Superior temporal gyrus (tissue), 1 donor: ENCODE data around the gene SPRN.
"Not testable (repeated sequence)": the region's sequence is repeated elsewhere in the genome, so short reads cannot be mapped to it uniquely, and the experiment has no call there.

Experiments
- DNase-seq: peaks from one replicate; pipeline ENCODE4 v3.0.0-alpha.2; 2016; ENCODE audit errors: extremely low spot score

SPRN gene

GRCh38 chr10:133456041-133456951, 31.9 kb upstream of the SPRN start:
- no peak for DNase-seq

- no peak for DNase-seq
Observed at GRCh38 chr10:133455611-133456031, 31.2 kb upstream of the SPRN start.

GRCh38 chr10:133455196-133455595, 30.8 kb upstream of the SPRN start:
- DNase-seq: no peak

- DNase-seq: no peak
Observed at GRCh38 chr10:133454204-133454893, 29.9 kb upstream of the SPRN start.

- DNase-seq: no peak
Observed at GRCh38 chr10:133453516-133454203, 29.2 kb upstream of the SPRN start, which contains the start of gene SCART1. SCART1 (plus strand) TSS chr10:133453945; CDS start chr10:133453998, 53 bp downstream.

- no peak for DNase-seq
Observed at GRCh38 chr10:133452453-133452852, 28.0 kb upstream of the SPRN start.

- DNase-seq: no peak
Observed at GRCh38 chr10:133451346-133451745, 26.9 kb upstream of the SPRN start.

- DNase-seq: no peak
Observed at GRCh38 chr10:133448120-133448519, 23.7 kb upstream of the SPRN start.

GRCh38 chr10:133446979-133447378, 22.6 kb upstream of the SPRN start:
- no peak for DNase-seq

GRCh38 chr10:133445751-133446708, 21.6 kb upstream of the SPRN start:
- DNase-seq: no peak

GRCh38 chr10:133445268-133445732, 20.9 kb upstream of the SPRN start:
- DNase-seq: no peak

GRCh38 chr10:133444342-133445267, 20.2 kb upstream of the SPRN start:
- no peak for DNase-seq

- DNase-seq: no peak
Observed at GRCh38 chr10:133442967-133443924, 18.8 kb upstream of the SPRN start.

GRCh38 chr10:133442191-133442966, 18.0 kb upstream of the SPRN start:
- no peak for DNase-seq

- no peak for DNase-seq
Observed at GRCh38 chr10:133441780-133442179, 17.4 kb upstream of the SPRN start.

- DNase-seq: not testable (repeated sequence)
Observed at GRCh38 chr10:133441356-133441755, 16.9 kb upstream of the SPRN start.

GRCh38 chr10:133440633-133441285, 16.3 kb upstream of the SPRN start:
- no peak for DNase-seq
